T-helper 1 cell treated with Interleukin-12 subunit alpha and Interleukin-12 subunit beta and Interleukin-4 antibody, amounts not matched to agents 30 ng/mL and 1 ng/mL, for 36 hours (primary cell): Measurements from ENCODE around the gene ZNF555. TPM values are rescaled to one million over a fixed set of nuclear protein-coding genes. Genes with fewer than 3 reads are reported as not detected.

Source experiments
- intact Hi-C: fragments of 100-400 bp; cut with micrococcal nuclease; formaldehyde crosslinking; loops from one replicate; pipeline ENCODE4 v1.15.1; 2024
- total RNA-seq: library from RNA; stranded (reverse); gene quantifications from 2 replicates; pipeline ENCODE4 v1.2.3, GENCODE V29; 2022

Gene ZNF555
- total RNA-seq, 1 donor from 2014 or later, result 1.0 TPM

- intact Hi-C loops, result no loop called here
Measured at GRCh38 chr19:2807379-2808128, 33.7 kb upstream of the ZNF555 start.

- intact Hi-C loops, result no loop called here
Measured at GRCh38 chr19:2808129-2808941, 32.9 kb upstream of the ZNF555 start.

- intact Hi-C loops, result loop anchor here (10.0 kb wide), 1 partner anchor 375 kb away; the partner anchor contains the start of gene NCLN
Measured at GRCh38 chr19:2809387-2810140, 31.7 kb upstream of the ZNF555 start.

GRCh38 chr19:2810141-2811091 is 30.9 kb upstream of the ZNF555 start:
- intact Hi-C loops, result loop anchor here (10.0 kb wide), 1 partner anchor 374 kb away; the partner anchor contains the start of gene NCLN

- intact Hi-C loops, result loop anchor here (10.0 kb wide), 1 partner anchor 374 kb away; the partner anchor contains the start of gene NCLN
Measured at GRCh38 chr19:2811221-2811722, 30.0 kb upstream of the ZNF555 start.

GRCh38 chr19:2811735-2812413 is 29.4 kb upstream of the ZNF555 start:
- intact Hi-C loops, result loop anchor here (10.0 kb wide), 1 partner anchor 373 kb away; the partner anchor contains the start of gene NCLN

GRCh38 chr19:2812414-2813234 is 28.7 kb upstream of the ZNF555 start:
- intact Hi-C loops, result loop anchor here (10.0 kb wide), 1 partner anchor 372 kb away; the partner anchor contains the start of gene NCLN

GRCh38 chr19:2813235-2814160 is 27.8 kb upstream of the ZNF555 start:
- intact Hi-C loops, result loop anchor here (10.0 kb wide), 1 partner anchor 371 kb away; the partner anchor contains the start of gene NCLN

- intact Hi-C loops, result loop anchor here (10.0 kb wide), 1 partner anchor 370 kb away; the partner anchor contains the start of gene NCLN
Measured at GRCh38 chr19:2814426-2814825, 26.8 kb upstream of the ZNF555 start.

GRCh38 chr19:2815191-2815614 is 26.1 kb upstream of the ZNF555 start:
- intact Hi-C loops, result loop anchor here (10.0 kb wide), 1 partner anchor 370 kb away; the partner anchor contains the start of gene NCLN

GRCh38 chr19:2815923-2816322 is 25.4 kb upstream of the ZNF555 start:
- intact Hi-C loops, result loop anchor here (10.0 kb wide), 1 partner anchor 369 kb away; the partner anchor contains the start of gene NCLN

- intact Hi-C loops, result loop anchor here (10.0 kb wide), 1 partner anchor 368 kb away; the partner anchor contains the start of gene NCLN
Measured at GRCh38 chr19:2816641-2817040, 24.6 kb upstream of the ZNF555 start.

- intact Hi-C loops, result loop anchor here (10.0 kb wide), 1 partner anchor 367 kb away; the partner anchor contains the start of gene NCLN
Measured at GRCh38 chr19:2817237-2817829, 23.9 kb upstream of the ZNF555 start.

- intact Hi-C loops, result loop anchor here (1.0 to 10.0 kb wide), 6 partner anchors 22 to 365 kb away; partner anchors contain the start of genes NCLN, SLC39A3, THOP1 and ZNF555
Measured at GRCh38 chr19:2819540-2820111, 21.6 kb upstream of the ZNF555 start, which contains the start of gene ZNF554. TSS of gene ZNF554 (plus strand) at chr19:2819868. CDS start at chr19:2820072, 204 bp downstream.

- intact Hi-C loops, result no loop called here
Measured at GRCh38 chr19:2820112-2820702, 21.1 kb upstream of the ZNF555 start.
